CD1c-positive myeloid dendritic cell (primary cell): ENCODE measurements around the gene KIAA0319L.
"Not testable (repeated sequence)": the region's sequence is repeated elsewhere in the genome, so short reads cannot be mapped to it uniquely, and the experiment has no call there.

ENCODE experiments used
- DNase-seq: peaks from one replicate; pipeline ENCODE4 v3.0.0-alpha.2; 2016; ENCODE audit errors: extremely low spot score

Gene KIAA0319L

GRCh38 chr1:35557118-35557610, at the start of gene KIAA0319L:
Gene KIAA0319L (minus strand): TSS chr1:35557403. CDS start chr1:35554491, 2,912 bp downstream.
- DNase-seq: peak; percentile 79

GRCh38 chr1:35605867-35606182, 48.6 kb upstream of the KIAA0319L start:
- no peak for DNase-seq

GRCh38 chr1:35605071-35605866, 48.1 kb upstream of the KIAA0319L start:
- DNase-seq: no peak

DNA sequence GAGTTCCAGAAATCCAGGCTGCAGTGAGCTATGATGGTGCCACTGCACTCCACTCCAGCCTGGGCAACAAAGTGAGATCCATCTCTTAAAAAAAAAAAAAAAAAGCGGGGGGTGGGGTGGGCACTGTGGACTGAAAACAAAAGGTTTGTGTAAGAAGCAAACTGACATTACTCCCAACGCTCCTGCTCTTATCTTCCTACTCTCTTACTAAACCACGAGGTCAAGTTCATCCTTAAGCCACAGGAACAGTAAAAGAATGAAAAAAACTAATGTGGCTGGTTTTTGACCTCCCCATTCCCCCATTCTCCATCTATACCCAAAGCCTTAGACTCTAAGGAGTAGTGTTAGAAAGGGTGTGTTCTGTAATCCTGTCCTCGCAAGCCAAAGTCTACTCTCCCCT, 46.7 kb upstream of the KIAA0319L start:
- DNase-seq: no peak

DNA sequence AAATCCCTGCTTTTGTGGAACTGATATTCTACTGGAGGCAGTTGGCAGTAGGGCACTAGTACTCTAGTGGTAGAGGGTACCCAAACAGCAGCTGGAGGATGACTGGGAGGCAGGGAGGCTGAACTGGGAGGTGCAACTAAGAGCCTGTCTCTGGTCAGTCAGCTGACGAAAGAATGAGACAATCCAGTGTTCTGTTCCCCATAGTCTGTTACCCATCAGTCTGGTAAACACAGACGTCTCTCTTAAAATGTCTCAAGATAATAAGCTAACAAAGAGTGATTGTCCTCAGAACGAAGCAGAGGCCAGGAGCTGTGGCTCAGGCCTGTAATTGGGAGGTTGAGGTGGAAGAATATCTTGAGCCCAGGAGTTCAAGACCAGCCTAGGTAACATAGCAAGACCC, 46.3 kb upstream of the KIAA0319L start:
- DNase-seq: no peak

- DNase-seq: no peak
Observed at GRCh38 chr1:35600593-35600992, 43.4 kb upstream of the KIAA0319L start.

DNA sequence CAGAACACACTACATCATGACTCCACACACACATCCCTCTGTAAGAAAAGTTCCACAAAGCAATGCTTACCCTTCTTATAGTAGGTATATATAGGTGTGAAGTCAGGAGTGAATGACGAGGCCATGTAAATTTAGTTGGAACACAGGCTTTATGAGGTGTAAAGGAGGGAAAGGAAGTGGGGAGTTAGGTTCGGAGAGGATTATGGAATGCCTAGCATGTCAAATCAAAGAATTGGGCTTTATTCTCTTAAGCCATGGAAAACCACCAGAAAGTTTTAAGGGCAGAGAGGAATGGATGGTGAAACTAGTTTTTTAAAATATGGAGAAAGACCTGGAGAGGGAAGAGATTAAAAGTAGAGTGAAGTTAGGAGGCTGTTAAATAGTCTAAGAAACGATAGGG, 42.2 kb upstream of the KIAA0319L start:
- no peak for DNase-seq

- no peak for DNase-seq
Observed at GRCh38 chr1:35598895-35599294, 41.7 kb upstream of the KIAA0319L start.

GRCh38 chr1:35597870-35598269, 40.7 kb upstream of the KIAA0319L start:
- DNase-seq: no peak

GRCh38 chr1:35595684-35596083, 38.5 kb upstream of the KIAA0319L start:
- DNase-seq: no peak

GRCh38 chr1:35594005-35594760, 37.0 kb upstream of the KIAA0319L start:
- DNase-seq: no peak

DNA sequence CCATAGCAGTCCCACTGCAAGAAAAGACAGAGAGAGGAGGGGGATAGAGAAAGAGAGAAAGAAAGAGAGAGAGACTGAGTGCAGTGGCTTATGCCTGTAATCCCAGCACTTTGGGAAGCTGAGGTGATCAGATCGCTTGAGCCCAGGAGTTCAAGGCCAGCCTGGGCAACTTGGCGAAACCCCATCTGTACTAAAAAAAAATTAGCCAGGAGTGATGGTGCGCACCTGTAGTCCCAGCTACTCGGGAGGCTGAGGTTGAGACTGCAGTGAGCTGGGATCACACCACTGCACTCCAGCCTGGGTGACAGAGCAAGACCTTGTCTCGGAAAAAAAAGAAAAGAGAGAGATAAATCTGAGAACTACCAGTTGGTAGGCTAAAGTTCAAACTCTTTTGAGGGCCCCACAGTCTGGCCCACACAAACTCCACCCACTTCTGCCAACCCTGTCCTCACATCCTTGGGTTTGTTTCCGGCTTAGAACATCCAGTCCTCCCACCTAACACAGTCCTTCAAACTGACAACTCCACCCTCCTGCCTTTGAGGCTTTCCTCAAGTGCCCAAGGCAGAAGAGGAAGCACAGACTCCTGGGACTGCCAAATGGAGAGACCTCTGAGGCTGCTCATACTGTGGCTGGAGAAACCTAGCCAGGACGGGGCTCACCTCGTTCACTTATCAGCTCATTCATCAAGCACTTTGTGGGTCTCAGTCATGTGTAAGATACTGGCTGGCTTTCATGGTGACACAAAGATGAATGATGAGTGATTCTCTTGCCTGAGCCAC, 36.0 kb upstream of the KIAA0319L start:
- DNase-seq: peak; percentile 56

DNA sequence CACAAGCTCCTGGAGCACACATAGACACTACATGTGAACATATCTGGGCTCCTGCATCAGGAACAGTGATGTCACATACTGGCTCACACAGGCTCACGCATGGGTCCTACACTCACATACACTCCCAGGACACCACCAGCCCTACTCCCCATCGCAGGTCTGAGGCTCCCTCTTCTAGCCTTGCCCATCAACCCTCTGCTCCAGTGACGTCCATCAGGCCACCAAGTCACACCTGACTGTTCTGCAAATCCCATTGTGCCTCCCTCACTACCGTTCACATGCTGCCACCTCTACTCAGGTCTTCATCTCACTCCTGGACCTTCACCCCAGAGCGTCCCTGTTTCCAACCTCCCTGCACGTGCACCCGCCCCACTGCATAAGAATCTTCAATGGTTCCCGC, 34.0 kb upstream of the KIAA0319L start:
- DNase-seq: no peak

- DNase-seq: no peak
Observed at GRCh38 chr1:35590476-35591040, 33.4 kb upstream of the KIAA0319L start.

- no peak for DNase-seq
Observed at GRCh38 chr1:35589516-35590427, 32.6 kb upstream of the KIAA0319L start.

DNA sequence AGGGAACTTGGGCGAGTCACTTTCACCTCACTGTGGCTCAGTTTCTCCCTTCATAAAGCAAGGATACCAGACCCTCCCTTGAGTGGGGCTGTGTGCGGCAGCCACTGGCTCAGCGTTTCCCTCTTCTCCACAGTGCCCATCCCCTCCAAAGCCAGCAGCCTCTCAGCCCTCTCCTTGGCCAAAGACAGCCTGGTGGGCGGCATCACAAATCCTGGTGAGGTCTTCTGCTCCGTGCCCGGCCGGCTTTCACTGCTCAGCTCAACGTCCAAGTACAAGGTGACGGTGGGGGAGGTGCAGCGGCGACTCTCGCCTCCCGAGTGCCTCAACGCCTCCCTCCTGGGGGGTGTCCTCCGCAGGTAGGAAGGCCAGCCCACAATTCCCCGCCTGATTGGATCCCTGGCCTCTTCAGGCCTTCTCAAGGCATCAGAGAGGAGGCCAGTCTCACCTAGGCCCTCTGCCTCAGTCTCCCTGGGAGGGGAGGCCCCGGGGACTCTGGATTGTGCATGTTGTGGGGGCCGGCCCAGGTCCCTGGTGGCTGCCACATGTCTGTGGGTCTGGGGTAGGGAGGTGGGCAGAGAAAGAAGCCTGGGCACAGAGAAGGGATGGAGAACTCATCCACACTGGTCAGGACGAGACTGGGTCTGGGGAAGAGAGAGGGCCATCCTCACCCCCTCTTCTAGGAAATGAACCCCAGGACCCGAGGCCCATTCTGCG, 31.2 kb upstream of the KIAA0319L start:
- no peak for DNase-seq

GRCh38 chr1:35587736-35588135, 30.5 kb upstream of the KIAA0319L start:
- DNase-seq: no peak

- DNase-seq: no peak
Observed at GRCh38 chr1:35586808-35587207, 29.6 kb upstream of the KIAA0319L start.

DNA sequence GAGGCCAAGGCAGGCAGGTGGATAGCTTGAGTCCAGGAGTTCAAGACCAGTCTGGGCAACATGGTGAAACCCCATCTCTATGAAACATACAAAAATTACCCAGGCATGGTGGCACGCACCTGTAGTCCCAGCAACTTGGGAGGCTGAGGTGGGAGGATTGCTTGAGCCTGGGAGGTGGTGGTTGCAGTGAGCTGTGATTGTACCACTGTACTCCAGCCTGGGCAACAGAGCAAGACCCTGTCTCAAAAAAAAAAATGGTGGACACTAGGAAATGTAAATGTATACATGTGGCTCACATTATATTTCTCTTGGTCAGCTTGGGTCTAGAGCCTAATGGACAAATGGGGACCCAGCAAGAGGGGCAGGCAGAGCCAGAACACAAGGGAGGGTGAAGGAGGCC, 28.6 kb upstream of the KIAA0319L start:
- DNase-seq: not testable (repeated sequence)

GRCh38 chr1:35585281-35585680, 28.1 kb upstream of the KIAA0319L start:
- no peak for DNase-seq
